CD4-positive, alpha-beta T cell treated with Interleukin-10 for 1 hour (primary cell): ENCODE data around the gene BMP5.

ENCODE experiments used
- DNase-seq: peaks from one replicate; pipeline ENCODE4 v3.0.0-alpha.2; 2020

Gene BMP5

DNA sequence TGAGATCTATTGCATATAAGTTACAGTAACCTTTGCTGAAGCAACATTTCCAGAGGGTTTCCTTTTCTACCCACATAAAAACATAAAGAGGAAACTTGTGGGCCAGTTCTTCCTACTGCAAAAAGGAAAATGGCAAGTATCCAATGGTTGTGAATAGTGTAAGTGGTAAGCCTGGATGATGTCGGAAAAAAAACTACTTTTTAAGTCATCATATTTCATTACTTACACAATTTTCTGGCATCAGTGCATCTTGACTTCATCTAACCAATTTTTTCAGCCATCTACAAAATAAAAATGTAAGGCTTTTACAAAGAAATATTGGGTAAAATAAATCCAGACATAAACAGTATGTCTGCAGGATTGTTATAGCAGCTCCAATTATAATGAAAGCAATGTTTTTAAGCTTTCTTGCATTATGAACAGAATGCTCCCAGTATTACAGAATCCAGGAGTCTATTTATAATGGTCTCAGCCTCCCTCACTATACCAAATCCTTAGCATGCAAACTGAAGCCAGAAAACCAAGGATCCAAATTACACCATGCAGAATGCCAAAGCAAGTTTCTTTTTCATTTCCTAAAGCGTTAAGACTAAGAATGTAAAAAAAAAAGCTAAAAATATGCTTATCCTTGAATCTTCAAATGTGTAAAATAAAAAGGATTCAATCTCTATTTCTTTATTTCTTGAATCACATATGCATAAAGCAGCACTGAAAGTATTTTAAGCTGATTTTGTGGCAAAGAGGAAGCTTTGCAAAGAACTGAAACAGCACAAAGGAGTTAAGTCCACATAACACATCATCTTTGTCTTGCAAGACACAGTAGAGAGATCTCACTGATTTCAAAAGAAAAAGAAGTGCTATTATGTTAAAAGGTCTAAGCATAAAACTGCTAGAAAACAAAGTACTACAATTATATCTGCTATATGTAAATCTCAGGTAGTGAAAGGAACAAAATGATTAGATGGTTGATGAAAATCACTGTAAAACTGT, 169.6 kb downstream of the BMP5 start:
- no peak for DNase-seq

GRCh38 chr6:55704421-55704820, 171.0 kb downstream of the BMP5 start:
- DNase-seq, result no peak
